Measurements from ENCODE around the gene CCDC141. TPM values are rescaled to one million over a fixed set of nuclear protein-coding genes. Genes with fewer than 3 reads are reported as not detected.

Gene CCDC141
- total RNA-seq, 1 experiment from 2014 or later = 11.5 TPM

DNA sequence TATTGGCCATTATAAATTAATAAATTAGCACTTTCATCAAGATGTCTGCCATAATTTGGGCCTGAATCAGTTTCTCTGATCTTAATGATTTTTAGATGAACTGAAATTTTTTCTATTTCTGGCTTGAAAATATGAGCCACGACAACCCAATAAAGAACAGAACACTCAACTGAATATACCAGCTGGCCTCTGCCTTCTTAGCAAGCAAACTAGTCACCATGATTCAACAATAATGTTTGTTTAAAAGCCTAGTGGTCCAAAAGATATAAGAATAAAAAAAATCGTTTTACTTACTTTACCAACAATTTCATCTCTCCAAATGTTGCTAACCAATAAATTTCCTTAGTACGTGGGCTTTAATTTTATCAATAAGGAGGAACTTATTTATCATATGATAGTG lies 176.0 kb downstream of the CCDC141 start:
- H3K36me3 ChIP-seq (ENCODE audit: control insufficient read depth, insufficient read depth, low read length) = no peaks in the 10 kb centered on the region
- Mint-ChIP-seq H3K27me3 (ENCODE audit: insufficient read depth, unreplicated experiment) (no peaks in the 10 kb centered on the region), H3K4me1 (ENCODE audit: low read depth, unreplicated experiment) (peaks cover 8% of the 10 kb centered on the region), H3K27ac (ENCODE audit: unreplicated experiment) (no peak overlapping the region), H3K9me3 (ENCODE audit: unreplicated experiment) (no peaks in the 10 kb centered on the region), H3K36me3 (ENCODE audit: insufficient read depth, unreplicated experiment) (peaks cover 6% of the 10 kb centered on the region), H3K4me3 (ENCODE audit: unreplicated experiment) (no peak overlapping the region)
- no peak for DNase-seq
- H3K9me3 ChIP-seq = no peaks in the 10 kb centered on the region
- H3K4me1 ChIP-seq = no peaks in the 10 kb centered on the region
- no peaks in the 10 kb centered on the region for H3K27me3 ChIP-seq (replicated peaks; ENCODE audit: control insufficient read depth, insufficient read depth, low read length)
- intact Hi-C loops (cut with micrococcal nuclease; ENCODE audit: unreplicated experiment) = no loop called here
- CTCF ChIA-PET = no interaction called here
- BruUV-seq (replicated peaks) = no TSS peak
- TF ChIP-seq, protein P1, sequence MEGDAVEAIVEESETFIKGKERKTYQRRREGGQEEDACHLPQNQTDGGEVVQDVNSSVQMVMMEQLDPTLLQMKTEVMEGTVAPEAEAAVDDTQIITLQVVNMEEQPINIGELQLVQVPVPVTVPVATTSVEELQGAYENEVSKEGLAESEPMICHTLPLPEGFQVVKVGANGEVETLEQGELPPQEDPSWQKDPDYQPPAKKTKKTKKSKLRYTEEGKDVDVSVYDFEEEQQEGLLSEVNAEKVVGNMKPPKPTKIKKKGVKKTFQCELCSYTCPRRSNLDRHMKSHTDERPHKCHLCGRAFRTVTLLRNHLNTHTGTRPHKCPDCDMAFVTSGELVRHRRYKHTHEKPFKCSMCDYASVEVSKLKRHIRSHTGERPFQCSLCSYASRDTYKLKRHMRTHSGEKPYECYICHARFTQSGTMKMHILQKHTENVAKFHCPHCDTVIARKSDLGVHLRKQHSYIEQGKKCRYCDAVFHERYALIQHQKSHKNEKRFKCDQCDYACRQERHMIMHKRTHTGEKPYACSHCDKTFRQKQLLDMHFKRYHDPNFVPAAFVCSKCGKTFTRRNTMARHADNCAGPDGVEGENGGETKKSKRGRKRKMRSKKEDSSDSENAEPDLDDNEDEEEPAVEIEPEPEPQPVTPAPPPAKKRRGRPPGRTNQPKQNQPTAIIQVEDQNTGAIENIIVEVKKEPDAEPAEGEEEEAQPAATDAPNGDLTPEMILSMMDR (IDR thresholded peaks at IDR 0.05; ENCODE audit: insufficient read depth in 1 of 2, low read depth in 1 of 2, low read length in 1 of 2, severe bottlenecking in 1 of 2, unreplicated experiment in 1 of 2) = no peak
- POLR2A ChIA-PET = no interaction called here
- H3K4me3 ChIP-seq (ENCODE audit: low read depth, low read length) = no peak overlapping the region

DNA sequence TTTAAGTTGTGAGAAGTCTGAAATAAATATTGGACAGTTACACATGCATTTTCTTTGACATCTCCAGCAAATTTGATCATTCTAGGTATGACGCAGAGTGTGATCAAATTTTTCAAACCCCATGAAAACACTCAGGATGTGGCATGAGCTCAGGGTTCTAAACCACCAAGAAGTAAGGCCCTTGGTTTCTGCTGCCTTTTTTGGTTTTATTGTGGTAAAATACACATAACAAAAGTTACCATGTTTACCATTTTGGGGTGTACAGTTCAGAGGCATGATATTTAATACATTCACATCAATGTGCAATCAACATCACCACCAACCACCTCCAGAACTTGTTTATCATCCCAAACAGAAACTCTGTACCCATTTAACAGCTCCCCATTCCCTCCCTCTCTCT lies 178.4 kb downstream of the CCDC141 start:
- no TSS peak for BruUV-seq (replicated peaks)
- Mint-ChIP-seq H3K27me3 (ENCODE audit: insufficient read depth, unreplicated experiment) (no peaks in the 10 kb centered on the region), H3K4me1 (ENCODE audit: low read depth, unreplicated experiment) (peaks cover 8% of the 10 kb centered on the region), H3K36me3 (ENCODE audit: insufficient read depth, unreplicated experiment) (peaks cover 6% of the 10 kb centered on the region), H3K4me3 (ENCODE audit: unreplicated experiment) (no peak overlapping the region), H3K9me3 (ENCODE audit: unreplicated experiment) (no peaks in the 10 kb centered on the region), H3K27ac (ENCODE audit: unreplicated experiment) (no peak overlapping the region)
- no peak for DNase-seq
- intact Hi-C loops (cut with micrococcal nuclease; ENCODE audit: unreplicated experiment) = no loop called here
- POLR2A ChIA-PET = no interaction called here
- Histone ChIP-seq H3K4me1 (no peaks in the 10 kb centered on the region), H3K36me3 (ENCODE audit: control insufficient read depth, insufficient read depth, low read length) (no peaks in the 10 kb centered on the region), H3K27me3 (replicated peaks; ENCODE audit: control insufficient read depth, insufficient read depth, low read length) (no peaks in the 10 kb centered on the region), H3K9me3 (no peaks in the 10 kb centered on the region), H3K4me3 (ENCODE audit: low read depth, low read length) (no peak overlapping the region)
- CTCF ChIA-PET = no interaction called here
- TF ChIP-seq, protein P1 (IDR thresholded peaks at IDR 0.05; ENCODE audit: insufficient read depth in 1 of 2, low read depth in 1 of 2, low read length in 1 of 2, severe bottlenecking in 1 of 2, unreplicated experiment in 1 of 2) = no peak

DNA sequence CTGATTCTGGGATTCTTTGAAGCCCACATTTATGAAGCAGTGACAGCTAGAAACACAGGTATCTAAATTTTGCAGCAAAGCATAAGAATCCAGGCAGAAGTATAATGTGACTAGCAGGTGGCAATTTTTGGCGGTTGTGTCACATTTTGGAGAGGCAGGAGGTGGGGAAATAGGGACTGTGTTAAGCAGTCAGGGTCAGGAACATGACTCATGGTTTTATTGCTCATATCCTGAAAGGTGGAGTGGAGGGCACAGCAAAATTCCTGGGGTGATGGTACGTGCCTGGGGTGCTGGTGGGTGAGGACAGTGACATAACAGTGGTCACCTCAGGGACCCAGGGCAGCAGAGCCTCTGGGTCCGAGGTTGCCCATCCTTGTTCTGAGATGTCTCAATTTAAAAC lies 179.2 kb downstream of the CCDC141 start:
- H3K36me3 ChIP-seq (ENCODE audit: control insufficient read depth, insufficient read depth, low read length) = no peaks in the 10 kb centered on the region
- DNase-seq = no peak
- TF ChIP-seq, protein P1 (IDR thresholded peaks at IDR 0.05; ENCODE audit: insufficient read depth in 1 of 2, low read depth in 1 of 2, low read length in 1 of 2, severe bottlenecking in 1 of 2, unreplicated experiment in 1 of 2) = no peak
- H3K4me1 Mint-ChIP-seq (ENCODE audit: low read depth, unreplicated experiment) = peaks cover 8% of the 10 kb centered on the region
- no peak overlapping the region for H3K27ac Mint-ChIP-seq (ENCODE audit: unreplicated experiment)
- H3K27me3 ChIP-seq (replicated peaks; ENCODE audit: control insufficient read depth, insufficient read depth, low read length) = no peaks in the 10 kb centered on the region
- no peaks in the 10 kb centered on the region for H3K9me3 ChIP-seq
- H3K4me3 Mint-ChIP-seq (ENCODE audit: unreplicated experiment) = no peak overlapping the region
- CTCF ChIA-PET = no interaction called here
- intact Hi-C loops (cut with micrococcal nuclease; ENCODE audit: unreplicated experiment) = no loop called here
- H3K4me1 ChIP-seq = no peaks in the 10 kb centered on the region
- BruUV-seq (replicated peaks) = no TSS peak
- POLR2A ChIA-PET = no interaction called here
- no peak overlapping the region for H3K4me3 ChIP-seq (ENCODE audit: low read depth, low read length)
- peaks cover 4% of the 10 kb centered on the region for H3K36me3 Mint-ChIP-seq (ENCODE audit: insufficient read depth, unreplicated experiment)
- no peaks in the 10 kb centered on the region for H3K27me3 Mint-ChIP-seq (ENCODE audit: insufficient read depth, unreplicated experiment)
- no peaks in the 10 kb centered on the region for H3K9me3 Mint-ChIP-seq (ENCODE audit: unreplicated experiment)

Data from Caco-2 (cell line).